ENCODE results near the gene JAK1.
"Not testable (repeated sequence)": the region's sequence is repeated elsewhere in the genome, so short reads cannot be mapped to it uniquely, and the experiment has no call there.

JAK1 gene

DNA sequence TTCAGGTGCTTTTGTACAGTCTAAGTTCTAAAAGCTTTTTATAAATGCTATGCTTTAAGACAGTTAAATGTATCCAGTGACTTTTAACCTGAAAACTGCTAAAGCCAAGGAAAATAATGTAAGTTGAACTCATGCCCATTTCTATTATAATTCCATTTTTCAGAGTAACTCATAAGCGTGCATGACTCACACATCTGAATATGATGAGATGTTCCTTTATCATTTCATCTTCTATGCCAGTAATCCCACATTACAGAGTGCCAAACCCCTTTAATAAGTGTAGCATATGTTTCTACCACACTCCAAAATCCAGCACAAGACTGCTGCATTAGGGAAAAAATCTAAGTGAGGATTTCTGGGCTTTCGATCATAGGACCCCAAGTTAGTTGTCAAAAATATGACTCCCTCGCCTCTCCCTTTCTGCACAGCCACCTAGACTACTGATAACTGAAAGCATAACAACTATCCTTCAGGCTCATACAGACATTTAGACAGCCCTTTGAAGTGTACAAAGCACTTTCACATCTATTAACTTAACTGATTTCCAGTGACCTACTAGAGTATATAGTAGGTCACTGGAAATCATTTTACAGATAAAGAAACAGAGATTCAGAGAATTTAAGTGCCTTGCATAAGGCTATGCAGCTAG lies 45.3 kb downstream of the JAK1 start:
- no peak for DNase-seq (ENCODE audit: low read depth)

DNA sequence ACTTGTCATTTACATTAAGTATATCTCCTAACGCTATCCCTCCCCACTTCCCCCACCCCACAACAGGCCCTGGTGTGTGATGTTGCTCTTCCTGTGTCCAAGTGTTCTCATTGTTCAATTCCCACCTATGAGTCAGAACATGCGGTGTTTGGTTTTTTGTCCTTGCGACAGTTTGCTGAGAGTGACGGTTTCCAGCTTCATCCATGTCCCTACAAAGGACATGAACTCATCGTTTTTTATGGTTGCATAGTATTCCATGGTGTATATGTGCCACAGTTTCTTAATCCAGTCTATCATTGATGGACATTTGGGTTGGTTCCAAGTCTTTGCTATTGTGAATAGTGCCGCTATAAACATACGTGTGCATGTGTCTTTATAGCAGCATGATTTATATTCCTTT lies 47.2 kb downstream of the JAK1 start:
- DNase-seq (ENCODE audit: low read depth), result not testable (repeated sequence)

DNA sequence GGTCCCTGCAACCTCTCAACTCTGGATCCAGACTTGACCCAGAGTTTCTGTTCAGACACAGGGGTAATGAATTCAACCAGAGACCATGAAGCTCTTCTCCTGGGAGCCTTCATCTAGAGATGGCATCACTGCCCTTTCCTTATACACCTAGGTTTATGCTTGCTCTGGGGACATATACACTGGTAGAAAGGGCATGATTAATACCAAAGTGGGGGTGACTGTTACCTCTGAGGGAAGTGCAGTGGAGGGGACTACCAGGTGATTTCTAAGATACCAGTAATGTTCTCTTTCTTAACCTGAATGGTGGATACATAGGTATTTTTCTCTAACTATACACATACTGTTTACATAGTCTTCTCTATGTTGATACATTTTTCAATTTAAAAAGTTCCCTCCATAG lies 48.4 kb downstream of the JAK1 start:
- no peak for DNase-seq (ENCODE audit: low read depth)

- no peak for DNase-seq (ENCODE audit: low read depth)
Observed at GRCh38 chr1:64917328-64917861, 49.0 kb downstream of the JAK1 start.

DNA sequence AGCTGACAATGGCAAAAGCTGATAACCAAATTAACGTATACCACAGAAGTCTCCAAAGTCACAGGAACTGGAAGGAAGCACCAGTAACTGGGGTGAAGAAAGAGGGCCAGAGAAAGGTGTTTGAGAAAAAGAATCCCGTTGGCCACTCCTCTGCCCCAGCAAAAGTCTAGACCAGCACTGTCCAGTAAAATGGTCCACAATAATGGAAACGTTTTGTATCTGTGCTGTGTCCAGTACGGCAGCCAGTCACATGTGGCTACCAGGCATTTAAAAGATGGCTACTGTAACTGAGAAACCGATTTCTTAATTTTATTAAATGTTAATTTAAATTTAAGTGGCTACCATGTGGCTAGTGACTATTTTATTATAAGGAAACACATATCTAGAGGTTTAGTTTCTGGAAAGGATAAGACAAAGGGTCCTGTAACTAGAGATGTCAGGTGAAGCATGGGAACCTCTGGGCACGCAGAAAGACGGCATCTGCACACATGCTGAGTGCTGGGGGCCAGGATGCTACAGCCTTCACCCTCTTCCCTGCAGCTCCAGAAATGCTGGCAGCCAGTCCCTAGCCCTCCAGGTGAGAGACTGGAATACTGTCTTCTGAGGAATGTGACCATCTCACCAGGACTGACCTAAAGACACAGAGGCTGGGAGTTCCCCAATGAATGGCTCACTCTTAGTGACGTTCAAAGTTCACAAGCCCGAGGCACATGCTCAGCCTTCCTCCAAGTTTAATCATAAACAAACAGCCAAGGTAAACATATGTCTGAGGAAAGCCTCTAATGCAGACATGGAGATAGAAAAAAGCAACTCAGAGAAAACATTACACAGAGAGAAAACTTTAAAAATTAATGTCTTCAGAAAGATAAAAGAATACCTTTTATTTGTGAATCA lies 50.7 kb downstream of the JAK1 start:
- DNase-seq (ENCODE audit: low read depth), result no peak

DNA sequence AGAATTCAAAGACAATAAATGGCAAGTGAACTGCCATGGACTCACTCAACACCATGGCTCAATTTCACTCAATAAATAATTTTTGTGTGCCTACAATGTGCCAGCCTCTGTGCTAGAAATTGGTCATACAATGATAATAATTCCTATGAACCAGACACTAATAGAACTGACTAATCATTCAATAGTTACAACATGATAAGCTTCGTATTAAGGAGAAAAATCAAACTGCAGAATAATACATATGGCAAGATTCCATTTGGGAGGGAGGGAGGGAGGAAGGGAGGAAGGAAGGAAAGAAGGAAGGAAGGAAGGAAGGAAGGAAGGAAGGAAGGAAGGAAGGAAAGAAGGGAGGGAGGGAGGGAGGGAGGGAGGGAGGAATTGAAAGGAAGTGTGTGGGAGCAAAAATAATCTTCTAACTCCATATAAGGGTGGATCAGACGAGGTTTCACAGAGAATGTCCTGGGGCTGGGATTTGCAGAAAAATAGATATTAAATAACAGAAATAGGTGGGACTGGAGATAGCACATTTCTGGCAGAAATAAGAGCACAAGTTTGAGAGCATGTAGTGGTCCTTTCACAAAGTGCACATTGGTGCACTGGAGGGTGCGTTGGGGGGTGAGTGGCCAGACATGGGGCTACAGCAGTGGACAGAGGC lies 52.9 kb downstream of the JAK1 start:
- no peak for DNase-seq (ENCODE audit: low read depth)

DNA sequence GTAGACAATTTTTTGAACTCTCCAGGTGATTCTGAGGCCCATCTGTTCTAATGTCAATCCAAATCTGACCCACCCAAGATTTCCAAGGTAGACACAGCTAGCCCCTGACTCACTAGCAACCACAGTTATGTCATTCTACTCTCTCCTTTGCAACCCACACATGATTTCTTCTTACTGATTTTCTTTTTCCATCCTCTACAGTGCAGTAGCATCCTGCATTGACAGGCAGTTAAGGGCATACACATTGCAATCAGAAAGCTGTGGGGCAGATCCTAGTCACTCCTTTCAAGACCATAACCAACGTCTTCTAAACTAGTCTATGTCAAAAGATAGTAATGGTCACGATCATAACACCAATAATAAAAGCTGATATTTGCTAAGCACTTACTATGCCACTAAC lies 54.2 kb downstream of the JAK1 start:
- no peak for DNase-seq (ENCODE audit: low read depth)

- no peak for DNase-seq (ENCODE audit: low read depth)
Observed at GRCh38 chr1:64911326-64911725, 55.0 kb downstream of the JAK1 start.

- no peak for DNase-seq (ENCODE audit: low read depth)
Observed at GRCh38 chr1:64909031-64909430, 57.3 kb downstream of the JAK1 start.

- no peak for DNase-seq (ENCODE audit: low read depth)
Observed at GRCh38 chr1:64908575-64908974, 57.8 kb downstream of the JAK1 start.

DNA sequence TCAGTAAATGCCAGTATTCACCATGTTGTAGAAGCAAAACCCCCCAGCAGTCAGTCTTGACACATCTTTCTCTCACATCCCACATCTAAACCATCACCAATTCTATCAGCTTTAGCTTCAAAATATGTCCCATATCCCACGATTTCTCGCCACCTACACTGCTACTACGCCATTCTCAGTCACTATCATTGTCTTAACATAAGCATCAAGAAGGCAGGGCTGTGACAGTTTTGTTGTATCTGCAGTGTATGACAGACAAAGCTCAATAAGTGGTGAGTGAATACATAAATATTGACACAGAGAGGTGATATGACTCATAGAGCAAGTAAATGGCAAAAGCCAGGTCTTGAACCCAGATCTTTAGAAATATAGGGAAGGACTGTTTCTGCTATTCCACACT lies 59.9 kb downstream of the JAK1 start:
- DNase-seq (ENCODE audit: low read depth), result no peak

GRCh38 chr1:64903593-64903992 lies 62.8 kb downstream of the JAK1 start:
- no peak for DNase-seq (ENCODE audit: low read depth)

GRCh38 chr1:64901663-64902062 lies 64.7 kb downstream of the JAK1 start:
- no peak for DNase-seq (ENCODE audit: low read depth)

DNA sequence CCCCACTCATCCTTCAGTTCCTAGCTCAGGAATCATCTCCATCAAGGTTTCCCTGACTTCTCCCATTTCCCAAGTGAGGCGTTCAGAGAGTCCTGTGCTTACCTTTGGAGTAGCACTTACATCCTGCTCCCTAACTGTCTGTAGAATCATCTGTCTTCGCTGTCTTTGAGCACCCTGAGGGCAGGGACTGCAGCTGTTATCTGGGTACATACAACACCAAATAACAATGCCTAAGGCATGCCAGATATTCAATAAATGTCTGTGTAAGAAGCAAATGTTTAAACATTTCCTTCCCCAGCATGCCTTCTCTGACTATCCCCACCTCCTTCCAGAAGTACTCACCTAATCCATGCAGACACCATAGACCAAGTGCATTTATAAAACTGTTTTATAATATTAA lies 65.4 kb downstream of the JAK1 start:
- no peak for DNase-seq (ENCODE audit: low read depth)

GRCh38 chr1:64898107-64898861 lies 68.1 kb downstream of the JAK1 start:
- peak; percentile 34 for DNase-seq (ENCODE audit: low read depth)

DNA sequence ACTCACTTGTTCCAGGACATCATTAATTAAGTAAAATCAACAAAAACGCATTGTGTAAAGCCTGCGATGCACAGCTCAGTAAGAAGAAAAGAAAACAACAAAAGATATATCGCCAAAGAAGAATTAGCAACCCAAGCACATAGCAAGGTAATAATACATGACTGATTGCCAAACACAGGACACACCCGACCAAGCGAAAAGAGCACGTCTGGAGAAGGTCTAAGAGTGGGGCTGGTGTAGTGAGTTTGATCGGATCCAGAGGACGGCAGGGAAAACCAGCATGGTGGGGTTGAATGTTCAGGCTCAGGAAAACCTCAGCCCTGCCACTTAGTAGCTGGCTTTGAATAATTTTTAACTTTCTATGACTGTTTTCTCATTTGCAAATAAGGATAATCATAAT lies 69.8 kb downstream of the JAK1 start:
- DNase-seq (ENCODE audit: low read depth), result no peak

- DNase-seq (ENCODE audit: low read depth), result no peak
Observed at GRCh38 chr1:64895500-64895899, 70.8 kb downstream of the JAK1 start.

DNA sequence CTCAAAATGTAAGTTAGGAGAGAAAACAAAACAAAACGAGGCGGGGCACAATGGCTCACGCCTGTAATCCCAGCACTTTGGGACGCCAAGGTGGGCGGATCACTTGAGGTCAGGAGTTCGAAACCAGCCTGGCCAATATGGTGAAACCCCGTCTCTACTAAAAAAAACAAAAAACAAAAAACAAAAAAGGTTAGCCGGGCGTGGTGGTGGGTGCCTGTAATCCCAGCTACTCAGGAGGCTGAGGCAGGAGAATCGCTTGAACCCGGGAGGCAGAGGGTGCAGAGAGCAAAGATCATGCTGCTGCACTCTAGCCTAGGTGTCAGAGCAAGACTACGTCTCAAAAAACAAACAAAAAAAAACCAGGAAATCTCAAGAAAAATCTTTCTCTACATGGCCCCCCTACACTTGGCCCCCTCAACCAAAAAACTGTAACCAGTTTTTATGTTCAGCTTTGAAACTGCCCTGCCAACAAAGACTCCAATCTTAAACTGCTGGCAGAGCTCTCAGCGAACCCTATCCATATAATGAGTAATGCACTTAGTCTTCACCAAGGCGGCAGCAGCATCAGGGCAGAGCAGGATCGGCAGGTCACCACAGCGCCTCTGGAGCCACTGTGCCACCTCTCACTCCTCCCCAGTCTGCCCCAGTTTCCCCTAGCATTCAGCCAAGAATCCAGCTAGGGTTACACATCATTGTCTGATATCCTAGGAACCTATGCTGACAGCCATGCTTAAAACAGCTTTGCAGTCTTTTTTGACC lies 71.7 kb downstream of the JAK1 start:
- no peak for DNase-seq (ENCODE audit: low read depth)

DNA sequence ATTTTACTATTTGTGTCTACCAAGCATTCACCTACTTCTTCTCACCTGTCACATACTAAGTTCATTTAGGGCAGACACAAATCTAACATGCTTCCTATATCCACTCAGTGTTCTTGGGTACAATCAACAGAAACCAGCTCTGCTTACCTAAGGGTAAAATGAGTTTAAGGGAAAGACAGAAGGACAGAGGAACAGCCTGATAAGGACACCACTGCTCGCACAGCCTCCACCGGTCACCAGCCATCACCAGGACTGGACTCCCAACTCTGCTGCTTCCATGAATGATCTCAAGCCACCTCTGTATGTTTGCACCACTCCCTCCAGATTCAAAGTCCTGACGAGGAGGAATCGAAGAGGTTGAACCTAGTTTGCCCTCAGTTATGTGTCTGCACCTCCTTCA lies 72.4 kb downstream of the JAK1 start:
- no peak for DNase-seq (ENCODE audit: low read depth)

GRCh38 chr1:64892576-64893573 lies 73.5 kb downstream of the JAK1 start:
- DNase-seq (ENCODE audit: low read depth), result no peak
